Stimulated activated CD4-positive, alpha-beta T cell treated with anti-CD3 and anti-CD28 coated beads, Interleukin-15, amount 100 ng/mL, for 24 hours (primary cell): Measurements from ENCODE around the gene SUFU.

Experiments
- DNase-seq: peaks from one replicate; pipeline ENCODE4 v3.0.0-alpha.2; 2020

Gene SUFU

DNA sequence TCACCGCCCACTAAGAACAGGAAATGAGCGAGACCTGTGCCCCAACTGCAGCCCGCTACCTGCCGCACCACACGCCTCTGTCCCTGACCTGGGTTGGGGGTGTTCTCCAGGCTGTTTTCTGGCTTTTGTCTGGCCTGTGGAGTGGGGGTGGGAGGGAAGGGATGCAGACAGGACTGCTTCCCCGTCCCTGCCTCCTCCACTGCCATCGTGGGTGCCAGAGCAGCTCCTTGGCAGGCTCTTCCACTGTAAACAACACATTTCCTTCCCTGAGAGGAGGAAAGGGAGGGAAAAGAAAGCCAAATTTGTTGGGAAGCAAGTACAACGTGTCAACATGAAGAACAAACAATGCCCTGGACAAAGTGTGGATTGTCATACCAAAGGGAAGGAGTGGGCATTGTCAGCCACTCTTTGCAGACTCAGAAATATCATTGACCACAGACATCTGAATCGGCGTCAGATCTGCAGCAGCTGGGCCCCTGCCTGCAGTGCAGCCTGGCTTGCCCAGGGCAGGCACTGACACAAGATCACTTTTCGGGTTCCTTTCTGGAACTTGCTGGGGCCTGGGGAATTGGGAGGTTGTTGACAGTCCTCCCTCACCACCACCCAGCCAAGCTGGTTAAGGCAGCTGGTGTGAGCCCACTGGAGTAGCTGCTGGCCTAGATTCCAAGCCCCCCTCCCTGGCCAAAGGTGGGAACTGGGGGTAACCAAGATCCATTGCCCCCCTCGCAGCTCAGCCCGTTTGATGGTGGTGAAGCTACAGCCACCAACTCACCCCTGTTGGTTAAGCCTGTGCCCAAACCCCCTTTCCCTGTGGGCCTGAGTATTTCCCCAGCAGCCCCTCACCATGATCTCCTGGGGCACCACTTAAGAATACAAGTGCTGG, 117.9 kb downstream of the SUFU start:
- no peak for DNase-seq

DNA sequence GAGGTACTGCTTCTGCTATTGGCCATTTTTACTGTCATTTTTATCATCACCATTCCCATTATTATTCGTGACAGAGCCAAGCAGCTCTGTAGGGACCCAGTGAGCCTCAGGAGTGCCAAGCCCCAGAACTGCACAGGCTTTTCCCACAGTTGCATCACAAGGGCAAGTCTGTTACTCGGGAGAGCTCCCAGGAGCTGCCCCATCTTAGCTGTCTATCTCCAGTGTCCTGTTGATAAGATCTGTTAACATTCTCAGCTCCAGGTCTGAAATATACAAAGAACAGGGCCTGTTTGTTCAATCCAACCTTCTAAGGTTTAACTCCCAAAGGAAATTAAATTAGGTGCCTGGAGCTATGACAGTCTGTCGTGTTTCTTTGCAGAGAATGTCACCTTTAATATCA, 120.3 kb downstream of the SUFU start:
- DNase-seq: no peak

DNA sequence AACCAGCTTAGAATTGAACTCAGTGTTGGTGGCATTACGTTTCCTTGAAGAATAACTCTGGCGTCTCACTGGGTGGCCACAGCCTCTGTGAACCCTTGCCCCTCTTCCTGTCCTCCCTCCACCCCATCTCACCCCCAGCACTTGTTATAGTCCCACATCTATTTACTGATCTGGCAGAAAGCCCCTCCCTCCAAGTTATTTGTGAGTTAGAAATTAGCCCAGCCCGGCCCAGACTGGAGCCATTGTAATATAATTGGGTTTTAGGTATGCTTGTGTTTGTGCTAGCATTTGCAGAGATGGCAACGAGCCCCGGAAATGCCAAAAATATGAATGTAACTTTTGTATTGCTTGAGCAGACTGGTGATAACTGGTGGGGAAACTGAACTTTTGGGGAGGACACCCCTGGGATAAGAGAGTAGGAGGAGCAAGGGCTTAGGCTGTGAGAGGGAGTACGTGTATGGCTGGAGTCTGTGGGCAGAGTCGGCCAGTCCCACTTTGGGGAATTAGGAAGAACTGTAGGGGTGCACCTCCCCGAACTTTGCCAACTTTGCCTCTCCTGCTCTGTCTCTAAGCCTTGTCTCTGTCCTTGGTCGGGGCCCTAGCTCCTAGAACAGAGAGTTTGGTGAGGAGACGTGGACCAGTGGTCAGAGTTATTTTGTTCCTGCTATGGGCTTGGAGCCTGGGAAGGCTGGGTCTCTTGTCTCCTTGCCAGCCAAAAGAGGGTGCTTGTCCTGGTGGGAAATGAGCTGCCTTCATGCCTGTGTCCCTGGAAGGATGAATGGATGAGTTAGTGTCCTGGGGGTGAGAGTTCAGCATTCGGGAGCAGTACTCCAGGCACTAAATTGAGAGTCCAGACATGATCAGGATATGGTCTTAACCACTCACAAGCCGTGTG, 121.2 kb downstream of the SUFU start:
- DNase-seq: no peak

DNA sequence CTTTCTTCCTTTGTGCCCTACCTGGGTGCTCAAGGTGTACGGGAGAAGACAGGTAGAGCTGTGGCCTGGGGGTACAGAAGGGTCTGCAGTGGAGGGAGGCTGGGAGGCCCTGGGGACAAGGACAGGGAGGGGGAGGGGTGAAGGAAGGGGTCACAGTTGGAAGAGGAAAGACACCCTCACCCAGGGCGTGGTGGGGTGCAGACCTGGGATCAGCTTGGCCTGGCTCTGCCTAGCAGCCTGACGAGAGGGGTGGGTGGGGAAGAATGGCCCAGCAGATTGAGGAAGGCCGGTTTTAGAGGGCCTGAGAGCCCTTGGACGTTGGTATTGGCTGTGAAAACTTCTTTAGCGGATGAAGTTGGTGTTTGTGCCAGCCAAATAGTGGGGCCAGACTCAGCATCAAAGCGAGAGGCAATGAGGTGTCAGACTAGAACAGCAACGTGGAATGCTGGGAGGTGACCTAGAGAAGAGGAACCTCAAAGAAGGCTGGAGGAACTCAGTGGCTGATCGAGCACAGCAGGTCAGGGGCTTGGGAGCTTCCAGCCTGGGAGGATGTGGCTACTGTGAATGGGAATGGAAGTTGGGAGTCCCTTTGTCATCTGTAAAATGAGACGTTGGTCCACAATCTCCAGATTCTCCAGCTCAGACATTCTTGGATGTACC, 122.4 kb downstream of the SUFU start:
- DNase-seq: no peak

DNA sequence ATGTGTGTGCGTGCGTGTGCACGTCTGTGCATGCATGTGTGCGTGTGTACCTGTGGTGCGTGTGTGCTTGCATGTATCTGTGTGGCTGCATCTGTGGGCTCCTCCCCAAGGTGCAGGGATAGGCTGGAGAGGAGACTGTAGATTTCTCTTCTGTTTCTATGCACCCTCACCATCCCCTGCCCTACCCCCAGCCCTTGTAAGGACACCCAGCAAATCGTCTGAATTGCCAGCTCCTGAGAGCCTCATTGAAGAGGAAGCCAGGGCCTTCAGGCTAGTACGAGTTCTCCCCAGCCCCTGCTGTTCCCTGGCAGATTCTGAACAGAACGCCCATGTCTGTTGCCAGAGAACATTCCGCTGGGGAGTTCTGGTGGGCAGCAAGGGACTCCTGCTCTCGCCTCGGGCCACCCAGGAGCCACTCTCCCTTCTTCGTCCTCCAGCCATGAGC, 123.5 kb downstream of the SUFU start:
- DNase-seq: no peak

DNA sequence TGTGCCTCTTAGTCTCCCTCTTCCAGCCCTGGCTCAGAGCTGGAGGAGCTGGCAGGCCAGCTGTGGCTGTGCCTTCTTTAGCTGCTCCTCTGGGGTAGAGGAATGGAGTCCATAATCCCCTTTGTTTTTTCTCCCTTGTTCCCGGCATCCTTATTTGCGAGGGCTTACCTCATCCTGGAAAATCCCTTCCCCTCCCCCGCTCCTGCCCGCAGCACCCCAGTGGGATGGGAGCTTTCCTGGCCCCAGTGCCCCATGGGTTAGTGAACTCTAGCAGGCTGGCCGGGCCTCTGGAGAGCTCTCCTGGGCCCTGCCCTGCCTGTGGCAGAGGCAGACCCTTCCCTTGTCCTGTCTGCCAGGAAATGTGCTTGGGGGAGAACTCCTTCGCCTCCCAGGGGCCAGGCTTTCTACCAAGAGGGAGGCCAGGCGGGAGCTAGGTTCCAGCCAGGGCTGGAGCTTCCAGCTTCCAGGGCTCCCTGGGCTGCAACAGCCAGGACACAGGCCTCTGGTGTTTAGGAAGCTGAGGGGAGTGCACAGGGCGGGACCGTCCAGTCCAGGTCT, 124.0 kb downstream of the SUFU start:
- DNase-seq: no peak

DNA sequence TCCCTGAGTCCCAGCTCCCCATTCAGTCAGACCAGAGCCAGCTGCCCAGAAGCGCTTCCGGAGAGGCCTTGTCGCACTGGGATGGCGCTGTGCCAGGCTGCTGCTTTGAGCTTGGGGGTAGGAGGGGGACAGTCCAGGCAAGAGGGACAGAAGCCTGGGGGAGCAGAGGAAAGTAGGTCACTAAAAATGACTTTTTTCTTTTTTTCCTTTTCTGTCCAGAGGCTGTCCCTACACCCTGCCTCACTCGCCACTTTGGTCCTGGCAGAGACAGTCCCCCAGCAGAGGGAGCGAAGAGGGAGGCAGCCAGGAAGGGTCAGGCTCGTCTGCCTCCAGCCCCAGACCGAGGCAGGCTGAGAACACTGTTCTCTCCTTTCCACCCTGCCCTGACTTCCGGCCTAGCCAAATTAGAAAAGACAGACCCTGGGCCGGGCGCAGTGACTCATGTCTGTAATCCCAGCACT, 124.7 kb downstream of the SUFU start:
- DNase-seq: no peak

DNA sequence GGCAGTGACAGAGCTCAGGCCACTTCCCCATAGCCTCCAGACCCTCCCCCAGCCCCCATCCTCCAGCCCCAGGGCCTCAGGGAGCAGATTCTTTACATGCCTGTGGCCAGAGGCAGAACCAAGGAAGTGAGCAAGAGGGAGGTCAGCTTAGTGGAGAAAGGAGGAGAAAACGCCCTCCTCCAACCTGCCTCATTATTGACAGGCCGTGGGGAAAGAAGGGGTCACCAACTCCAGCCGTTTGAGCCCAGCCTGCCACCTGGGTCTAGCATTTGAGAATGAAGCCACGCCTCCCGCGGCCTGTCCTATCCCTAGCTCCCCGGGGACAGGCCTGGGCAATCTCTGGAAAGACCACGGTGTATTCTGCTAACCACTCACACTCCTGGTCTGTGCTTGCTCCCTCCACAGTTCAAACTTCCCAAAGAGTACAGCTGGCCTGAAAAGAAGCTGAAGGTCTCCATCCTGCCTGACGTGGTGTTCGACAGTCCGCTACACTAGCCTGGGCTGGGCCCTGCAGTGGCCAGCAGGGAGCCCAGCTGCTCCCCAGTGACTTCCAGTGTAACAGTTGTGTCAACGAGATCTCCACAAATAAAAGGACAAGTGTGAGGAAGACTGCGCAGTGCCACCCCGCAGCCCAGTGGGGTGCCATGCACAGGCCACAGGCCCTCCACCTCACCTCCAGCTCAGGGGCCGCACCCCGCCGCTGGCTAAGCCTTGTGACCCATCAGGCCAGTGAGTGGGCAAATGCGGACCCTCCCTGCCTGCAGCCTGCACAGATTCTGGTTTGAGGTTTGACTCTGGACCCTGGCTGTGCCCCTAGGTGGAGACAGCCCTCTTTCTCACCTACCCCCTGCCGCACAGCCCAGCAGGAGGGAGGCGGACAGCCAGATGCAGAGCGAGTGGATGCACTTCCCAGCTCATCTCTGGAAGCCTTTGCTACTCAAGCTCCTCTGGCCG, 126.2 kb downstream of the SUFU start:
- DNase-seq: no peak

DNA sequence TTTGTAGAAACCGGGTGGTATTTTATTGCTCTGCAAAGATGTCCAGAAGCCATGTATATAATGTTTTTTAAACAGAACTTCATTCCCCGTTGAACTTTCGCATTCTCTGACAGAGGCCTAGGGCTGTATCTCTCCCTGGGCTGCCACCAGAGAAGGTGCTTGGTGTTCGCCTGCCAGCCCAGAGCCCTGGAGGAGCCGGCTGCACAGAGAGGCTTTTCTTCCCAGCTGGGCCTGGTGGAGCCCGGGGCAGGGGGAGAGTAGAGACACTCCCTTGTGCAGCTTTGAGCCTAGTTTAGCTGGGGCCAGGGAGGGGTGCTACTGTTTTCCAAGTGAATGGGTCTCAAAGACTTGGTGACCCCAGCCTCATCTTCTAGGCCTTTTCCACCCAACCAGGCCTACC, 126.9 kb downstream of the SUFU start:
- no peak for DNase-seq

DNA sequence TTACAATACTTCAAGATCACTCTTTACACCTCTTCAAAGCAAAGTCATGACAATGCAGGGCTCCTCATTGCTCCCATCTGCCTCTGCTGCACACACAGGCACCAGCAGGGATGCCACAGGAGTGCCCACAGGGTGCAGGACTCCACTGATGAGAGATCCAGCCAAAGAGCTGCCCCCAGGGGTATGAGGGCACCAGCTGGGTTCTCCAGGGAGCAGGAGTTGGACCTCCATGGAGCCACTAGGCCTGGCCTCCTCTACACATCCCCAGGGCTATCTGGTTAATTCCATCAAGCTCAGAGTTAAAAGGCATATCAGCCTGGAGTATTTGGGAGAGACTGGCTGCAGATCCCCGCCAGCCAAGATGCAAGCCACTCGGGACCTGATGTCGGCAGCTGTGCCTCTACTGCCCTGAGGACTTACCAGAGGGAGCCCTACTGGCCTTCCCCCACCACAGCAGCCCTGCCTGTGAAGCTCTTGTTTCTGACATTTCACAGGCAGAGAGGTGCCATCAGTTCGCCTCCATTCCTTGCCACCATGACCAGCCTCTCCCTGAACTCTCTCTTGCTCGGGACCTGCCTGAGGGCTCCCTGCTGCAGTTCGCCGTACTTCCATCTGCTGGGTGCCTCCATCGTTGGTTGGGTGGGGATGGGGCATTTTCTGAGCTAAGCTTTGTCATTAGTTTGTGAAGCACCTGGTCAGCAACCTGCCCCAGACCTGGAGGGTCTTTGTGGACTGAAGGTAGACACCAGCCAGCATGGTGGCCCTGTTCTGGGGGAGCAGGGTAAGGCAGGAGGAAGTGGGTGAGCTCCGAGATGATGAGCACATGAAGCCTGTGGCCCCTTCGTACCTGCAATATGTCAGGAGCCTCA, 128.0 kb downstream of the SUFU start:
- DNase-seq: no peak

DNA sequence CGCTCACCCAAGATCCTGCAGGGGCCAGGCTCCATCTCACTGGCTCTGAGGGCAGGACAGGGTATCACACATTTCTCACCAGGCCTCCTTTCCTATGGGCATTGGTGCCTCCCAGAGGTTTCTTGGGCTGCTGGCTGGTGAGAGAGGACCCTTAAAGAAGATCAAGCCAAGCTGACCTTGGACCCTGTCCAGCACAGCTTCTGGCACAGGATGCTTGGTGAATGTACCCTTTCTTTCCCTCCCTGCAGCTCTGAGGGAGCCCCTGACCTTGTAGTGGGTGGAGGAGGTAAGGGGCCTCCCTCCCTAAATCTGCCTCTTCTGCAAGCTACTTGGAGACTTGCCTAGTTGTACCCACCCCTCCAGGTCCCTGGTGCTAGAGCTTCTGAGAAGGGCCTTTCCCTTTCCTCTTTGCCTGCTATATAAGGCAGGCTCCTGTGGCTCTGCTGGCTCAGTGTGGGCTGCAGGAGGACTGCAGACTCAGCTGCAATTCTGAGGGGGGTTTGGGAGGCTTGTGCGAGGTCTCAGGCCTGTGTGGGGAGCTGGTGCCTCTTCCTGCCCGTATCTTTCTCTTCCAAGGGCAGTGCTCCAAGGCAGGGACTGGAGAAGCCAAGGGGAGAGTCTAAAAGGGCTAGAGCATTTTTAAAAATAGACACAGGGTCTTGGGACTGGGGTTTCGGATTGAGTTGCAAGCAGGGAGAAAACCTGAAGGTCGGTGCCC, 128.8 kb downstream of the SUFU start:
- DNase-seq: no peak

DNA sequence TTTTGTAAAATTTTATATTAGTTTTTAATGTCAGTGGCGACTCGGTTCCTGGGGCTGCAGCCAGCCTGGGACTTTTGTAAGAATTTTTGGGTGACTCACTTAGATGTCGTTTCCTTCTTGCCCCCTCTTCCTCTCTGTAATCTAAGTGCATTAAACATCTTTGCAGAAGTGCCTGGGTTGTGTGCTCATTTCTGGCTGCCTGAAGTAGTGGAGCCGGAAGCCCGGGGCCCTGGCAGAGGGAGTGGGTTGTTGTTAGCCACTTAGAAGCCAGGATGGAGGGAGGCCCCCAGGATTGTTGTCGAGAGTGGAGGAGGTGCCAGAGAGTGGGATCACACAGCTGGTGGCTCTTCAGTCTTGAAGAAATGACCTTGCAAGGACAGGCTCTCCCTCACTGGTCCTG, 129.5 kb downstream of the SUFU start:
- peak; percentile 62 for DNase-seq

DNA sequence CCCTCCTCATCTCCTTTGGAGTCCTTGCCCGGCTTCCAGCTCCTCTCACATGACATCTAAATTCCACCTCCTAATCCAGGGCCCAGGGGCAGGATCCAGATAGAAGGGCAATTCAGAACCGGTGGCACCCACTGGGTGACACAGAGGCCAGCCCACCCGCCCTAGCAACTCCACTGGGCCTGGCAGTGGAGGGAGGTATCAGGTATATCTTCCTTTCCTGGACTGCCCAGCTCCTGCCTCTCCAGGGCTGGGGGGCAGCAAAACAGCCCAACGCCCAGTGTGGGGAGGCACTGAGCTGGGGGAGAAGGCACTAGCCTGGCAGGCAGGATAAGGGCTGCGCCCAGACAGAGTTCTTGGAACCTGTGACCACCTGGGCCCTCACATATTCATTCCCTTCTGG, 130.1 kb downstream of the SUFU start:
- DNase-seq: no peak

DNA sequence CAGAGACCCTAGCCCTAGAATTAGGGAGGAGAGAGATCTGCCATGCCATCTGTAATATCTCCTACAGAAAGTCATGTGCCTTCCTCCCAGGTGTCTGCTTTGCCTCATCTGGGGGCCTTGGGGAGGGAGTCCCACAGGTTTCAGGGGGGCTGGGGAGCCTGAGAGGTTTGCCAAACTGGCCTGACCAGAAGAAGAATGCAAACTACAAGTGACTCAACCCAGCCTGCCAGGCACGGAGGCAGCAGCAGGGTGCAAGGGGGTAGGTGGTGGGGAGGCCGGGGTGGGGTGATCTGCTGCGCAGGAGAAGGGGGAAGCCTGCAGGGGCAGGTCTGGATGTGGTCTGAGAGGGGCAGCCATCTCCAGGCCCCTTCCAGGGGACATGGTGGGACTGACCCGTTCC, 130.9 kb downstream of the SUFU start:
- no peak for DNase-seq

DNA sequence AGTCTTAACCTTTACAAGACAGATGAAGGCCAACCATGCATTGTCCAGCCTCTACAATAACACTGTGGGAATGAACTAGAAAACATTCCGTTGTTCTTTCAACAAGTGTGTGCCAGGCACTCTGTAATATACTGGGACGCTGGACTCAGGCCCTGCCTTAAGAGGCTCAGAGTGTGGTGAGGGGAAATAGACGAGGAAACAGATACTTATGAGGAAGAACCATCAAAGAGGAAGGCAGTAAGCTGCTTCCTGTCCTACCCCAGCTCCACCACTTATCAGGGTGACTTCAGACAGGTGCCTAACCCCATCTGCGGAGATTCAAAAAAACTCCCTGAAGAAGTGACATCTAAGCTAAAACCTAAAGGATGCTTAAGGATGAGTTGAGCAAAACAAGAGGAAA, 131.6 kb downstream of the SUFU start:
- DNase-seq: no peak

DNA sequence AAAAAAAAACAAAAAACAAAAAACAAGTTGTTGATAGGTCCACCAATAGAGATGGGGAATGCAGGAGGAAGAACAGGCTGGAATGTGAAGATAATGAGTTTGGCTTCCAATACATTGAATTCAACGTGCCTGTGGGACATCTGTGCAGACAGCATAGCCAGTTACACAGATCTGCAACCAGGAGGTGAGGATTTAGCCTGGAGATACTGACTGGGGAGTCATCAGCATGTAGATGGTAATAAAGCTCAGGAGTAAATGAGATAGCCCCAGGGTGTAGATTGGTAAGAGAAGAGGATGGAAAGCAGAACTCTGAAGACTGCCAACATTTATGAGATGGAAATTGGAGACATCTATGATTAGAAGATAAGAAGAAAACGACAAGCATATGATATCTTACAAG, 135.8 kb downstream of the SUFU start:
- no peak for DNase-seq

DNA sequence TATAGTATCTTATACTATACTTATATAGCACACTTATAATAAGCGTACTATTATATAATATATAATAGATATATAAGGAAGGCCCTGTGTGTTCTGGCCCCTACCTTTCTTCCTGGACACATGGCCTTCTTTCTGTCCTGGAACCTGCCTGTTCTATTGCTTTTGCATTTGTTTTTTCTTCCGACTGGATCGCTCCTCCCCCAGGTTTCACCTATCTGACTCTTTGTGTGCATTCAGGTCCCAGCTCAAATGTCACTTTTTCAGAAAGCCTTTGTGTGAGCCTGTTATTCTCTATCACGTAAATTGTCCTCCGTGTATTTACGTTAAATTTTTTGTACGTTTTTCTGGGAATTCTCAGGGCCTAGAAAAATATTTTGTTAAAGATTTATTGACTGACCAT, 137.6 kb downstream of the SUFU start:
- no peak for DNase-seq

DNA sequence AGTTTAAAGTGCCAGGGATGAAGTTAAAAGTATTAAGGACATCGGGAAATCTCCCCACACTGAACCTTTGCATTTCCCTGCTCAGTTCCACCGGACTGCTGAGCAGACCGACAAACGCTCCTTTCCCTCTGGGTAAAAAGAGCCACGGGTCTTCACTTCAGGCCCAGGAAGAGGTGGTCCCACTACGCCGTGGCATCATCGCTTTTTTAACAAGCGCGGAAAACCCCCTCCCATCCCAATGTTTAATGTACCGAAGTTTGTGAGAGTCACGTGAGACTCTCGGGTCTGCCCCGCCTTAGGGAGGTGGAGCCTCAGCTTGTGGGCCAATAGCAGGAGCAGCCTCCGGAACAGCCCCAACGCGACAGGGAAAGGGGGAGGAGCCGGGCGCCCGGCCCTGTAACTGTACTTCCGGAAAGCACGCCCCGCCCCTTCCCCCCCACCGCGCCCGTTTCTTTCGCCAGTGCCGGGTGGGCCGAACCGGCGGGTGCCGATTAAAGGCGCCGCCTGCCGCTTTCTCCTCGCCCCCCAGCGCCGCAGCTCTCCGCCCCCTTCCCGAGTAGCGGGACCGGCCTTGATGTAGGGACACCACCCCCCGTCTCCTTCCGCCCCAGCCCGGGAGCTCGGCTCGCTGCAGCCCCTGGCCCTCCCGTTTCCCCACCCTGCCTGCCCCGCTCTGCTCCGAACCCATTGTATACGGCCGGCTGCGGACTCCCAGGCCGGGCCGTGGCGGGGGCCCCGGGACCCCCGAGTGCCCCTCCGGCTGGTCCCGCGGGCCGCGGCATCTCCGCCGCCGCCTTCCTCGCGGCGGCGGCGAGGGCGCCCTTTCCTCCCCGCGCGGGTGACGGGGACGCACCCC, 138.3 kb downstream of the SUFU start:
- peak; percentile 99 for DNase-seq

DNA sequence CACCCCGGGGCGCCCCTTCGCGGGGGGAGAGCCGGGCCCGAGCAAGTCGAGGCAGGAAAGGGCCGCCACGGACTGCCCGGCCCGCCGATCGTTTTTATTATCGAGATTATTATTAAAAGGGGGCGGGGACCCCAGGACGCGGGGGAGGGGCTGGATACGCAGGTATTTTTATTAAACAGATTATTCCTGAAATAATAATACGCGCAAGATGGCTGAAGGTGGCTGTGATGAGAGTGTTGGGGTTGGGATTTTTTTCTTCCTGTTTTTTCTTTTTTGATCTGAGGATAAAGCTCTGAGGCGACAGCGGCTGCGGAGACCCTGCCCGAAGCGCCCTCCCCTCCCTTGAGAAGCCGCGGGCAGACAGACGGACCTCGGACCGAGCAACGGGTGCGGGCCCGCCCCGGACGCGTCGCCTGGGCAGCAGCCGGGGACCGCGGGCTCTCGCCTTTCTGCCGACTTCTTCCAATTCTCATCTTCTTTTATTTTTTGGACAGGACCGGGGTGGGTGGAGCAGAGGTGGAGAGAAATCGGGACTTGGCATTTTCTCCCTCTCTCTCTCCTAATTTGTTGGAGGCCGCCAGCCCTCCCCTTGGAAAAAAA, 139.1 kb downstream of the SUFU start:
- peak; percentile 58 for DNase-seq
